HFF-Myc (cell line): ENCODE data around the gene PARD3B.

Experiments used
- DNase-seq: peaks from one replicate; pipeline ENCODE4 v3.0.0-alpha.2; 2011; ENCODE audit warnings: low read depth; ENCODE audit errors: extremely low read depth
- H3K4me3 ChIP-seq: replicated peaks from 2 replicates; pipeline ENCODE4 v1.5.1; 2011; ENCODE audit warnings: low read depth, mild to moderate bottlenecking, control low read depth, low read length
- TF ChIP-seq, protein P1 (sequence below): IDR thresholded peaks from 2 replicates; pipeline ENCODE4 v1.5.1; 2012; ENCODE audit warnings: mild to moderate bottlenecking, low read depth, low read length, control low read depth; ENCODE audit errors: missing control alignments

Gene PARD3B

DNA sequence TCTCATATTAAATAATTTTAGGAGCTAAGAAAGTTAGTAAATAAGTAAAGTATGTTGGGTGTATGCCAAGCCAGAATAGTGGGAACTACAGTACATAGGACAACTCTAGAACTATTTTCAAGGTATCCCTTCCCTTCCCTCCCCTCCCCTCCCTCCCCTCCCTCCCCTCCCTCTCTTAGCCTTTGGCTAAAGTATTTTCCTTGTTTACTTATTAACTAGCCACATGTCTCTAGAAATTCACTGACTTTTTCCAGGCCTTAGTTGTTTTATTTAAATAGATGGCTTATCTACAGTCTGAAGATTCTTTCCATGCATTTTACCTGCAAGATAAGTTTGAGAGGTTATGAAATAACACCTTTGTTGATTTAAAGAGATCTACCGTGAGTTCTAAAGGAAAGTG lies 402.1 kb downstream of the PARD3B start:
- TF ChIP-seq, protein P1, sequence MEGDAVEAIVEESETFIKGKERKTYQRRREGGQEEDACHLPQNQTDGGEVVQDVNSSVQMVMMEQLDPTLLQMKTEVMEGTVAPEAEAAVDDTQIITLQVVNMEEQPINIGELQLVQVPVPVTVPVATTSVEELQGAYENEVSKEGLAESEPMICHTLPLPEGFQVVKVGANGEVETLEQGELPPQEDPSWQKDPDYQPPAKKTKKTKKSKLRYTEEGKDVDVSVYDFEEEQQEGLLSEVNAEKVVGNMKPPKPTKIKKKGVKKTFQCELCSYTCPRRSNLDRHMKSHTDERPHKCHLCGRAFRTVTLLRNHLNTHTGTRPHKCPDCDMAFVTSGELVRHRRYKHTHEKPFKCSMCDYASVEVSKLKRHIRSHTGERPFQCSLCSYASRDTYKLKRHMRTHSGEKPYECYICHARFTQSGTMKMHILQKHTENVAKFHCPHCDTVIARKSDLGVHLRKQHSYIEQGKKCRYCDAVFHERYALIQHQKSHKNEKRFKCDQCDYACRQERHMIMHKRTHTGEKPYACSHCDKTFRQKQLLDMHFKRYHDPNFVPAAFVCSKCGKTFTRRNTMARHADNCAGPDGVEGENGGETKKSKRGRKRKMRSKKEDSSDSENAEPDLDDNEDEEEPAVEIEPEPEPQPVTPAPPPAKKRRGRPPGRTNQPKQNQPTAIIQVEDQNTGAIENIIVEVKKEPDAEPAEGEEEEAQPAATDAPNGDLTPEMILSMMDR = no peak
- no peak for DNase-seq

DNA sequence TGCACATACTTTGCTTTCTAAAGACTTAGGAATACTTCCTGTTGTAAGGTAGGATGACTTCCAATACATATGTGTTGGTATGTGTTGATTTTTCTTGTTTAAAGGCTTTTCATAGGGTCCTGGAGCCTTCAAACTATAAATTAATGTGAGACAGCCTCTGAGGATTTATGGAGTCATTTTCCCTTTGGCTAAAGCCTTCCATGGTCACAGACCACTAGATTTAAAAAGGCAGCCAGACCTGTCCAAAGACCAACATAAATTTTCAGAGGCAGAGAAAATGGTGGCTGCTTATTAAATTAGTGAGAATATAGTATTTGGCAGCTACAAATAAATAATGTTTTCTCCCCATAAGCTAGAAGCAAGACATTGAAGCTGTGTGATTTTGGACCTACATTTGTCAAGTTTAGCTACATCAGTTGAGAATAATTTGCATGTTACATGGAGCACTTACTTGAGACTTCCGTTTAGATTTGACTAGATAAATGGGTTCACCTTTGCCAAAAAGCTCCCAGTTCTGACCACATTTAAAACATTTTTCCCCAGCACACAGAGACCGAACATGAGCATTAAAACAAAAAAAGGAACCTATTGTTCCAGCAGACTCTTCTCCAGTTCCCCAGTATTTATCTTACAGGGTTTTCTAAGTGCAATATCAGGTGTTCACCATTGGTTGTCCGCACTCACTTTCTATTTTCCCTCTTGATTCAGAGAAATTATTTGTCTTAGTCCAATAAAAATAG lies 402.9 kb downstream of the PARD3B start:
- DNase-seq = no peak
- no peak overlapping the region for H3K4me3 ChIP-seq
- TF ChIP-seq, protein P1 = no peak

More for the DNA sequence above, 402.1 kb downstream of the PARD3B start:
- no peak overlapping the region for H3K4me3 ChIP-seq

DNA sequence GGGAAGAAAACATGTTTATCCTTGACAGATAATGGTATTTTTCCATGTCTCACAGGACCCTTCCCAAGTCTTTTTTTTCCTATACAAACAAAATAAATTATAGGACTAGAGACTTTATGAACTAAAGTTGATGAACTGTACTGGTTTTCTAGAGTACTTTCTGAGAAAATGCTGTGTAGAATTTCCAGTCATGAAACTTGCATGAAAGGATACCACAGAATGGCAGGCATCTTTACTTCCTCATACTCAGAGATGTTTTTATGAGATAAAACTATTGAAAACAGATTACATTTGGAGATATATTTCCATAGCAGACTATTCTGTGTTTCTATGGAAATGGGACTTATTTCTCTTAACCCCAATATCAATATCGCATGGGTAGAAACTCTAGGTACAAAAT lies 403.5 kb downstream of the PARD3B start:
- TF ChIP-seq, protein P1 = no peak
- DNase-seq = no peak
- H3K4me3 ChIP-seq = no peak overlapping the region

DNA sequence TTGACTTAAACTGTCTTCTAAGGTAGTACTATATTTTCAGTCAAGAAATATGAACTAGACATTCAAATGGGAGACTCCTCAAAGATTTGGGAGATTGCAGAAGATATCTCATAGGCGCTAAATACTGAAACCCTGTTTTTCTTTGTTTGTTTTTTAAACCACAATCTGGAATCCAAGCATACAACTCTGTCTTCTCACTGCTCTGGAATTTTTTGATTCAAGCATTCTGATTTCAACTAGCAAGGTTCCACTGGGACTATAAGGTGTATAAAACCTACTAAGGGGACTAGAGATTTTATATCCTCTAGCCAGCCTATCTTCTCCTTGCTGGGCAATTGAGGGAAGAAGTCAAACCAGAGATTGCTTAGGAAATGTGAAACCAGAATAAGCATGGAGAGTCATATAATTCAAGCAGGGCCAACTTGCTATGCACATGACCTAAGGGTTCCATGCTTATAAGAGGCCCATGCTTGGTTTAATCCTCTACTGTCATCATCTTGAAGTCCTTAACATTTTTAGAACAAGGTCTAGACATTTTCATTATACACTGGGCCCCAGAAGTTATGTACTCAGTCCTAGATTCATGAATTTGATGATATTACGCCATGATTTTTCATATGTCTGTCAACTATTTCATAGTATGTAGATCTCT lies 405.5 kb downstream of the PARD3B start:
- no peak for DNase-seq
- TF ChIP-seq, protein P1 = no peak
- H3K4me3 ChIP-seq = no peak overlapping the region

DNA sequence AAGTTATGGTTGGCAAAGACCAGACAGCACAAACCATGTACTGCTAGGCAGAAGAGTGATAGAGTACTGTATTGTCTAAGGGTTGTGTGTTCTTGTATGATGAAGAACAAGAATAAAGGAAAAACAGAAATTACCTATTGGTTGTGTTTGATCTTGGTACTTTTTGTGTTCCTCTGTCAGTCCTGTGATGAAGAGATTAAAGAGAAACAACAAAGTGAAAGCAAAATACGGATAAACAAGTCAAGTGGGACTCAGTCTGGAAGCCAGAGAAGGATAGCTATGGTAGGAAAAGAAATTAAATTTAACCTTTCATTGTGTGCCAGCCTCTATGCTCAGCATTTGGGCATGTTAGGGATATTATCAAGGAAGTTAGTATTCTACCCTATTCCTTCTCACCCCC lies 413.1 kb downstream of the PARD3B start:
- no peak for DNase-seq
- TF ChIP-seq, protein P1 = no peak

DNA sequence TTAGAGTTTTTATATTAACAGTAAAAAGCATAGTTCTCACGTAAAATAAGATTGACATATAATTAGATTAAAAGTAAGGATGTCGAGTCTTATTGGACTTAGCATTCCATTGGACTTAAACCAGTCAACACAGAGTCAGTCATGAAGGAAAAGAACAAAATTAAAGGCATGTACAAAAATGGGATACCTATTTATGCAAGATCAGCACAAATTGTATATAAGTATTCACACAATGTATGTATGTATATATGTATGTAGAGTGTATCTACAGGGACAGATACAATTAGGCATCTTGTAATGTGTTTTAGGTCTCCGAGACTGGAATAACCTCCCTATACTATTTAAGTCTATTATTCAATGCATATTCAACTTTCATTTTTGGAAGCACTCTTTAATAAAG lies 419.1 kb downstream of the PARD3B start:
- no peak overlapping the region for H3K4me3 ChIP-seq
- TF ChIP-seq, protein P1 = no peak
- DNase-seq = no peak

More for the DNA sequence above, 413.1 kb downstream of the PARD3B start:
- H3K4me3 ChIP-seq = no peak overlapping the region

DNA sequence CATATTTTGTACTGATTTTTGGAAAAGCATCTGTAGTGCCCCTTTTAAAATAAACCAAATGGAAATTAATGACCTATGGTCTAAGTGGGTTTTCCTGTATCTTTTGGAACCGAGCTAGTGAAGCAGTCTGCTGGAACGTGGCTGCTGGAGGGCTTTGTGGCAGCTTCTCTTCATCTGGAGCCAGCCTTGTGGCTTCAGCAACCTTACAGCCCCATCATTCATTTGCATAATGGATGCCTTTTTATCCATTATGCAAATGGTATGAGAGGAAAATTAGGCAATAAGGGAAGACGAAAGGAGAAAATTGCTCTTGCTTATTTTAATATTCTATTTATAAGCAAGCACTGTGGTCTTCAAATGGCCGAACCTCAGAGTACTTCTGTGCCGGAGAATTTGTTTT lies 421.0 kb downstream of the PARD3B start:
- no peak overlapping the region for H3K4me3 ChIP-seq
- no peak for DNase-seq
- TF ChIP-seq, protein P1 = no peak
